DLD1 (cell line): ENCODE results near the gene MTIF2.
"Not testable (repeated sequence)": the region's sequence is repeated elsewhere in the genome, so short reads cannot be mapped to it uniquely, and the experiment has no call there.

ENCODE experiments used
- in situ Hi-C: cut with HindIII; loops from 2 replicates; pipeline ENCODE4 v1.10.0; 2017; ENCODE audit warnings: low sequenced_read_pairs

Gene MTIF2

GRCh38 chr2:55200416-55200815 lies 68.6 kb downstream of the MTIF2 start:
- in situ Hi-C loops = no loop called here

DNA sequence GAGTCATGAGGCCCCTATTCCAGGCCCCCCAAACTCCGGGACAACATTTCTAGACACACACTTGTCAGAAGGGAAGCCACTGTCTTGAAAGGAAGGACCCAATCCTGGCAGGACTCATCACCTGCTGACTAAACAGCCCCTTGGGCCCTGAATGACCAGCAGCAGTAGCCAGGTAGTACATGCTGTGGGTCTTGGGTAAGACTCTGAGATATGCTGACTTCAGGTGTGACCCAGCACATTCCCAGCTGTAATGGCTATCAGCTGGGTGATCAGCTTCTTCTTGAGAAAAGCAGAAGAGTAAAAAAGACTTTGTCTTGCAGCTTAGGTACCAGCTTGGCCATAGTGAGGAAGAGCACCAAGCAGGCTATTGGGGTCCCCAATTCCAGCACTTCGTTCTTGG lies 72.5 kb downstream of the MTIF2 start:
- in situ Hi-C loops = no loop called here

GRCh38 chr2:55191888-55192287 lies 77.1 kb downstream of the MTIF2 start:
- in situ Hi-C loops = not testable (repeated sequence)

GRCh38 chr2:55186837-55187236 lies 82.2 kb downstream of the MTIF2 start:
- in situ Hi-C loops = loop anchor here (10.0 kb wide), 1 partner anchor 92 kb away; no protein-coding TSS in a partner anchor
